Neutrophil (primary cell): ENCODE data around the gene NTN1.

Experiments used
- H3K27ac ChIP-seq: fragments of 200-600 bp; sonication (generic); 2 replicates; pipeline ENCODE4 v1.5.1; 2016; ENCODE audit warnings: mild to moderate bottlenecking, moderate library complexity
- H3K27me3 ChIP-seq: fragments of 200-600 bp; sonication (generic); 2 replicates; pipeline ENCODE4 v1.6.0; 2016; ENCODE audit warnings: mild to moderate bottlenecking
- H3K36me3 ChIP-seq: fragments of 200-600 bp; sonication (generic); 2 replicates; pipeline ENCODE4 v1.5.1; 2017
- H3K4me1 ChIP-seq, 2 experiments: fragments of 200-600 bp in 1 of 2; sonication (generic) in 1 of 2; 1 replicate in 1 of 2; 2 replicates in 1 of 2; pipeline versions ENCODE4 v1.5.1 to v1.6.1; 2013 to 2016; ENCODE audit warnings: low read depth in 1 of 2, low read length in 1 of 2, mild to moderate bottlenecking in 1 of 2, moderate library complexity in 1 of 2; ENCODE audit not compliant: control insufficient read depth in 1 of 2, insufficient read depth in 1 of 2
- H3K4me3 ChIP-seq, 2 experiments: fragments of 200-600 bp in 1 of 2; sonication (generic) in 1 of 2; 1 replicate in 1 of 2; 2 replicates in 1 of 2; pipeline ENCODE4 v1.5.1; 2013 to 2016; ENCODE audit warnings: low read depth in 1 of 2, low read length in 1 of 2, mild to moderate bottlenecking in 1 of 2, moderate library complexity in 1 of 2
- H3K9me3 ChIP-seq: fragments of 200-600 bp; sonication (generic); 2 replicates; pipeline ENCODE4 v1.5.1; 2016
- CTCF ChIP-seq: fragments of 200-600 bp; sonication (generic); IDR thresholded peaks from 2 replicates; pipeline ENCODE4 v1.5.1; 2016; ENCODE audit warnings: antibody characterized with exemption

Gene NTN1

GRCh38 chr17:9080983-9081382 lies 59.7 kb downstream of the NTN1 start:
- H3K4me3 ChIP-seq, result no peak overlapping the region
- no peaks in the 10 kb centered on the region for H3K4me1 ChIP-seq
- no peak overlapping the region for H3K27ac ChIP-seq
- TF ChIP-seq CTCF, result no peak
- H3K9me3 ChIP-seq, result no peaks in the 10 kb centered on the region
- no peaks in the 10 kb centered on the region for H3K36me3 ChIP-seq
- H3K27me3 ChIP-seq, result peaks cover 8% of the 10 kb centered on the region

GRCh38 chr17:9086577-9086976 lies 65.3 kb downstream of the NTN1 start:
- Histone ChIP-seq H3K27ac (no peak overlapping the region), H3K9me3 (no peaks in the 10 kb centered on the region), H3K36me3 (no peaks in the 10 kb centered on the region), H3K4me3 (no peak overlapping the region), H3K27me3 (peaks cover 4% of the 10 kb centered on the region), H3K4me1 (no peaks in the 10 kb centered on the region)
- no peak for TF ChIP-seq CTCF

GRCh38 chr17:9087921-9088320 lies 66.6 kb downstream of the NTN1 start:
- no peak for TF ChIP-seq CTCF

GRCh38 chr17:9090641-9091096 lies 69.4 kb downstream of the NTN1 start:
- no peak overlapping the region for H3K27ac ChIP-seq

More at GRCh38 chr17:9087921-9088320, 66.6 kb downstream of the NTN1 start:
- Histone ChIP-seq H3K36me3 (no peaks in the 10 kb centered on the region), H3K4me3 (no peak overlapping the region), H3K4me1 (no peaks in the 10 kb centered on the region), H3K27me3 (peaks cover 4% of the 10 kb centered on the region), H3K27ac (no peak overlapping the region), H3K9me3 (no peaks in the 10 kb centered on the region)

GRCh38 chr17:9094193-9094592 lies 72.9 kb downstream of the NTN1 start:
- Histone ChIP-seq H3K36me3 (no peaks in the 10 kb centered on the region), H3K27me3 (peaks cover 5% of the 10 kb centered on the region), H3K4me3 (no peak overlapping the region), H3K9me3 (no peaks in the 10 kb centered on the region), H3K4me1 (no peaks in the 10 kb centered on the region), H3K27ac (no peak overlapping the region)
- TF ChIP-seq CTCF, result no peak

More at GRCh38 chr17:9090641-9091096, 69.4 kb downstream of the NTN1 start:
- no peaks in the 10 kb centered on the region for H3K36me3 ChIP-seq
- H3K9me3 ChIP-seq, result no peaks in the 10 kb centered on the region
- H3K4me1 ChIP-seq, result no peaks in the 10 kb centered on the region
- no peak for TF ChIP-seq CTCF
- no peak overlapping the region for H3K4me3 ChIP-seq
- peaks cover 4% of the 10 kb centered on the region for H3K27me3 ChIP-seq

GRCh38 chr17:9095390-9095789 lies 74.1 kb downstream of the NTN1 start:
- peaks cover 5% of the 10 kb centered on the region for H3K27me3 ChIP-seq
- no peaks in the 10 kb centered on the region for H3K36me3 ChIP-seq

More at GRCh38 chr17:9095390-9095789, 74.1 kb downstream of the NTN1 start:
- TF ChIP-seq CTCF, result no peak
- H3K4me1 ChIP-seq, result no peaks in the 10 kb centered on the region
- H3K27ac ChIP-seq, result no peak overlapping the region
- H3K9me3 ChIP-seq, result no peaks in the 10 kb centered on the region
- no peak overlapping the region for H3K4me3 ChIP-seq
